HepG2 (cell line): Measurements from ENCODE around the gene NDUFS5. TPM values are rescaled to one million over a fixed set of nuclear protein-coding genes. Genes with fewer than 3 reads are reported as not detected.

Experiments
- CEBPB ChIP-seq: IDR thresholded peaks from 2 replicates; pipeline ENCODE4 v1.6.1; 2011; ENCODE audit warnings: low read depth, low read length, improper control_type of control experiment, borderline replicate concordance
- CEBPG ChIP-seq: IDR thresholded peaks from 2 replicates; pipeline ENCODE4 v1.6.1; 2016
- CENPT ChIP-seq: sonication (generic); formaldehyde crosslinking; IDR thresholded peaks from 2 replicates; pipeline ENCODE4 v1.8.0; 2022; ENCODE audit warnings: low read depth, mild to moderate bottlenecking, moderate library complexity, missing genetic modification reagents
- CENPX ChIP-seq: sonication (generic); formaldehyde crosslinking; IDR thresholded peaks from 2 replicates; pipeline ENCODE4 v1.9.0; 2021; ENCODE audit warnings: mild to moderate bottlenecking, missing genetic modification reagents, moderate library complexity
- GFI1 ChIP-seq: sonication (generic); formaldehyde crosslinking; IDR thresholded peaks from 2 replicates; pipeline ENCODE4 v1.5.0; 2020; ENCODE audit warnings: missing genetic modification reagents, mild to moderate bottlenecking, borderline replicate concordance
- KDM1A ChIP-seq: IDR thresholded peaks from 2 replicates; pipeline ENCODE4 v1.6.1; 2016; ENCODE audit warnings: missing compliant biosample characterization
- NFAT5 ChIP-seq: sonication (generic); formaldehyde crosslinking; IDR thresholded peaks from 2 replicates; pipeline ENCODE4 v1.4.0; 2020; ENCODE audit warnings: missing genetic modification reagents
- SKI ChIP-seq: fragments of 450-650 bp; IDR thresholded peaks from one replicate; pipeline ENCODE4 v1.6.1; 2018; ENCODE audit warnings: mild to moderate bottlenecking; ENCODE audit not compliant: partially characterized antibody
- ZNF34 ChIP-seq: sonication (generic); formaldehyde crosslinking; IDR thresholded peaks from 2 replicates; pipeline ENCODE4 v1.4.0; 2020; ENCODE audit warnings: mild to moderate bottlenecking, missing genetic modification reagents, borderline replicate concordance
- ZNF431 ChIP-seq: sonication (generic); formaldehyde crosslinking; IDR thresholded peaks from 2 replicates; pipeline ENCODE4 v1.9.0; 2022; ENCODE audit warnings: missing genetic modification reagents, low read depth, mild to moderate bottlenecking, borderline replicate concordance
- ZNF660 ChIP-seq: sonication (generic); formaldehyde crosslinking; IDR thresholded peaks from 2 replicates; pipeline ENCODE4 v1.5.1; 2020; ENCODE audit warnings: mild to moderate bottlenecking, low read depth, missing genetic modification reagents, borderline replicate concordance
- ZNF883 ChIP-seq: sonication (generic); formaldehyde crosslinking; IDR thresholded peaks from 2 replicates; pipeline ENCODE4 v1.5.1; 2020; ENCODE audit warnings: mild to moderate bottlenecking, missing genetic modification reagents; ENCODE audit errors: not compliant biosample characterization
- polyA plus RNA-seq, 8 experiments: library from polyadenylated mRNA; depleted of rRNA in 3 of 8; stranded (reverse) in 7 of 8; unstranded in 1 of 8; fragments of >200 nt; fragmentation: Illumina TruSeq in 4 of 8; extraction: Trizol in 4 of 8; gene quantifications; 2 replicates each; pipeline versions ENCODE4 v1.2.1 to v1.2.3, GENCODE V29; 2011 to 2016; ENCODE audit warnings: low read depth in 4 of 8, missing spikeins in 1 of 8, mixed read lengths in 1 of 8; ENCODE audit not compliant: insufficient read depth in 1 of 8
- total RNA-seq, 5 experiments: library from RNA; depleted of rRNA; stranded (reverse); fragments of >200 nt; fragmentation: Illumina TruSeq; extraction: Trizol; gene quantifications; 2 replicates each; pipeline ENCODE4 v1.2.3, GENCODE V29; 2016; ENCODE audit warnings: low read depth in 1 of 5
- TF ChIP-seq, protein P1 (sequence below): sonication (generic); formaldehyde crosslinking; IDR thresholded peaks from 2 replicates; pipeline ENCODE4 v1.4.0; 2020; ENCODE audit warnings: mild to moderate bottlenecking, missing genetic modification reagents
- TF ChIP-seq, protein P2 (sequence below): sonication (generic); formaldehyde crosslinking; IDR thresholded peaks from 2 replicates; pipeline ENCODE4 v1.8.1; 2023; ENCODE audit warnings: missing genetic modification reagents, inconsistent platforms, borderline replicate concordance
- TF ChIP-seq, protein P3 (sequence below): sonication (generic); formaldehyde crosslinking; IDR thresholded peaks from 2 replicates; pipeline ENCODE4 v1.9.0; 2022; ENCODE audit warnings: missing genetic modification reagents, mild to moderate bottlenecking, borderline replicate concordance
- TF ChIP-seq, protein P4 (sequence below): sonication (generic); formaldehyde crosslinking; IDR thresholded peaks from 2 replicates; pipeline ENCODE4 v1.4.0; 2020; ENCODE audit warnings: missing genetic modification reagents
- TF ChIP-seq, protein P5 (sequence below): sonication (generic); formaldehyde crosslinking; IDR thresholded peaks from 2 replicates; pipeline ENCODE4 v1.4.0; 2020; ENCODE audit warnings: missing genetic modification reagents; ENCODE audit errors: not compliant biosample characterization

The NDUFS5 gene
- total and polyA plus RNA-seq, 2 of the 13 experiments (the other 11 are each of a cell fraction or from before 2014, with no cell fraction given), result 263 to 466 TPM

DNA sequence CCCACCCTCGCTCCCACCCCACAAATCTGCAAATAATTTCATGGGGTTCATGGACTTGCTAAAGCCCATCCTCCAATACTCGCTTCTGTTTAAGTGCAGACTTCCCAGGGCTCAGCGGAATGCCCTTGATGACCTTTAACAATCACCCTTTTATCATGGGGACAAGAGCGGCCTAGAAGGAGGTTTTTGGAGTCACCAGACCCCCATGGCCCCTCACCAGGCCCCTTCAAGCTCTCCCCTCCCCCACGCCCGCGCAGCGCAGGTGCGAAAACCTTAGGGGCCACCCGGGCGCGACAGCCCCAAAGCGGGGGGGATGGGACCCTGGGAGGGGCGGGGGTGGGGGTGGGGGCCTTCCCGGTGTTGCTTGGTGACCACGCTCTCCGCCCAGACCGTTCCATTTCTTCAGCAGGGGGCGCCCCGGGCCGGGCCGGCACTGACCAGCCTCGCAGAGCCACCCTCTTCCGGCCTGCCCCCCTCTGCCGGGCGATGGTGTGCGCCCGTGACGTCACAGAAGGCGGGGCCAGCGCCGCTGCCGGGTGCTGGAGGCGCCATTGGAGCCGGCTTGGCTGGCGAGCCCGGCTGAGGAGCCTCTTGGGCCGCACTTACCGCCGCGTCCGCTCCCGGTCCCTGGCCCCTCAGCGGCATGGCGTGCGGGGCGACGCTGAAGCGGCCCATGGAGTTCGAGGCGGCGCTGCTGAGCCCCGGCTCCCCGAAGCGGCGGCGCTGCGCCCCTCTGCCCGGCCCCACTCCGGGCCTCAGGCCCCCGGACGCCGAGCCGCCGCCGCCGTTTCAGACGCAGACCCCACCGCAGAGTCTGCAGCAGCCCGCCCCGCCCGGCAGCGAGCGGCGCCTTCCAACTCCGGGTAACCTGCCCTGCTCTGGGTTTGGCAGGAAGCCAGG, 35.2 kb upstream of the NDUFS5 start, which contains the start of gene AKIRIN1 (continued):
- TF ChIP-seq, protein P1, sequence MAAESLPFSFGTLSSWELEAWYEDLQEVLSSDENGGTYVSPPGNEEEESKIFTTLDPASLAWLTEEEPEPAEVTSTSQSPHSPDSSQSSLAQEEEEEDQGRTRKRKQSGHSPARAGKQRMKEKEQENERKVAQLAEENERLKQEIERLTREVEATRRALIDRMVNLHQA (CRISPR knock-in tag), result no peak
- TF ChIP-seq NFAT5 (CRISPR knock-in tag), result no peak; the same call in 1 of the 2 replicates
- TF ChIP-seq ZNF431 (CRISPR knock-in tag), result 0 out of 2 replicates have a peak, but pooled peaks have one; percentile 29
- TF ChIP-seq, protein P2, sequence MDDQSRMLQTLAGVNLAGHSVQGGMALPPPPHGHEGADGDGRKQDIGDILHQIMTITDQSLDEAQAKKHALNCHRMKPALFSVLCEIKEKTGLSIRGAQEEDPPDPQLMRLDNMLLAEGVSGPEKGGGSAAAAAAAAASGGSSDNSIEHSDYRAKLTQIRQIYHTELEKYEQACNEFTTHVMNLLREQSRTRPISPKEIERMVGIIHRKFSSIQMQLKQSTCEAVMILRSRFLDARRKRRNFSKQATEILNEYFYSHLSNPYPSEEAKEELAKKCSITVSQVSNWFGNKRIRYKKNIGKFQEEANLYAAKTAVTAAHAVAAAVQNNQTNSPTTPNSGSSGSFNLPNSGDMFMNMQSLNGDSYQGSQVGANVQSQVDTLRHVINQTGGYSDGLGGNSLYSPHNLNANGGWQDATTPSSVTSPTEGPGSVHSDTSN (CRISPR knock-in tag), result 0 out of 2 replicates have a peak, but pooled peaks have one; percentile 33
- no peak for TF ChIP-seq CENPT
- peak; percentile 53 for TF ChIP-seq ZNF883 (CRISPR knock-in tag)
- TF ChIP-seq ZNF660, result no peak
- TF ChIP-seq, protein P3, sequence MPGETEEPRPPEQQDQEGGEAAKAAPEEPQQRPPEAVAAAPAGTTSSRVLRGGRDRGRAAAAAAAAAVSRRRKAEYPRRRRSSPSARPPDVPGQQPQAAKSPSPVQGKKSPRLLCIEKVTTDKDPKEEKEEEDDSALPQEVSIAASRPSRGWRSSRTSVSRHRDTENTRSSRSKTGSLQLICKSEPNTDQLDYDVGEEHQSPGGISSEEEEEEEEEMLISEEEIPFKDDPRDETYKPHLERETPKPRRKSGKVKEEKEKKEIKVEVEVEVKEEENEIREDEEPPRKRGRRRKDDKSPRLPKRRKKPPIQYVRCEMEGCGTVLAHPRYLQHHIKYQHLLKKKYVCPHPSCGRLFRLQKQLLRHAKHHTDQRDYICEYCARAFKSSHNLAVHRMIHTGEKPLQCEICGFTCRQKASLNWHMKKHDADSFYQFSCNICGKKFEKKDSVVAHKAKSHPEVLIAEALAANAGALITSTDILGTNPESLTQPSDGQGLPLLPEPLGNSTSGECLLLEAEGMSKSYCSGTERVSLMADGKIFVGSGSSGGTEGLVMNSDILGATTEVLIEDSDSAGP (CRISPR knock-in tag), result peak; percentile 60; the same call in 1 of the 2 replicates
- peak; percentile 73 for TF ChIP-seq SKI
- 0 out of 2 replicates have a peak, but pooled peaks have one; percentile 51 for TF ChIP-seq GFI1 (CRISPR knock-in tag)
- TF ChIP-seq CEBPB, result no peak
- TF ChIP-seq KDM1A (CRISPR knock-in tag), result 0 out of 2 replicates have a peak, but pooled peaks have one; percentile 14
- TF ChIP-seq, protein P4, sequence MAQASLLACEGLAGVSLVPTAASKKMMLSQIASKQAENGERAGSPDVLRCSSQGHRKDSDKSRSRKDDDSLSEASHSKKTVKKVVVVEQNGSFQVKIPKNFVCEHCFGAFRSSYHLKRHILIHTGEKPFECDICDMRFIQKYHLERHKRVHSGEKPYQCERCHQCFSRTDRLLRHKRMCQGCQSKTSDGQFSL (CRISPR knock-in tag), result peak; percentile 63; the same call in 1 of the 2 replicates
- 0 out of 2 replicates have a peak, but pooled peaks have one; percentile 30 for TF ChIP-seq CEBPG (CRISPR knock-in tag)
- TF ChIP-seq CENPX (CRISPR knock-in tag), result no peak
- no peak for TF ChIP-seq ZNF34 (CRISPR knock-in tag)
- TF ChIP-seq, protein P5, sequence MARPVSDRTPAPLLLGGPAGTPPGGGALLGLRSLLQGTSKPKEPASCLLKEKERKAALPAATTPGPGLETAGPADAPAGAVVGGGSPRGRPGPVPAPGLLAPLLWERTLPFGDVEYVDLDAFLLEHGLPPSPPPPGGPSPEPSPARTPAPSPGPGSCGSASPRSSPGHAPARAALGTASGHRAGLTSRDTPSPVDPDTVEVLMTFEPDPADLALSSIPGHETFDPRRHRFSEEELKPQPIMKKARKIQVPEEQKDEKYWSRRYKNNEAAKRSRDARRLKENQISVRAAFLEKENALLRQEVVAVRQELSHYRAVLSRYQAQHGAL (CRISPR knock-in tag), result no peak
